B cell (primary cell): ENCODE measurements around the gene FUT7. TPM values are rescaled to one million over a fixed set of nuclear protein-coding genes. Genes with fewer than 3 reads are reported as not detected.

ENCODE experiments used
- ATAC-seq: fragments of 200-7000 bp; cut with Tn5 transposase; one replicate; pipeline ENCODE4 v1.10.0; 2021; ENCODE audit warnings: low read depth, mild to moderate bottlenecking, moderate number of reproducible peaks, moderate library complexity
- CTCF ChIA-PET: fragments of 350-600 bp; sonication (Branson Sonifier 250); formaldehyde crosslinking; loops from one replicate; lab custom pipeline; 2021; ENCODE audit warnings: antibody characterized with exemption, inconsistent platforms; lab: Charles Lee
- POLR2A ChIA-PET: fragments of 350-600 bp; sonication (Branson Sonifier 250); formaldehyde crosslinking; loops from one replicate; lab custom pipeline; 2021; ENCODE audit warnings: antibody characterized with exemption; lab: Charles Lee
- DNase-seq: peaks from one replicate; pipeline ENCODE4 v3.0.0; 2013
- H2AFZ ChIP-seq: 2 replicates; pipeline ENCODE4 v1.6.1; 2012; ENCODE audit warnings: mild to moderate bottlenecking, low read depth, low read length; ENCODE audit not compliant: insufficient read depth, poor library complexity, severe bottlenecking
- H3K27ac ChIP-seq, 2 donors: 1 replicate in 1 of 2; 2 replicates in 1 of 2; pipeline ENCODE4 v1.5.1; 2012 to 2013; ENCODE audit warnings: low read length in 2 of 2, mild to moderate bottlenecking in 2 of 2, moderate library complexity in 1 of 2
- H3K27me3 ChIP-seq, 4 experiments: fragments of 200-600 bp in 1 of 4; sonication (generic) in 1 of 4; replicated peaks in 1 of 4; 1 replicate in 2 of 4; 2 replicates in 2 of 4; pipeline versions ENCODE4 v1.6.1 to v1.7.0; 2013 to 2016; ENCODE audit warnings: low read length in 3 of 4, mild to moderate bottlenecking in 2 of 4, mixed read lengths in 1 of 4, moderate library complexity in 1 of 4; ENCODE audit not compliant: insufficient read depth in 4 of 4, control insufficient read depth in 3 of 4; ENCODE audit errors: control extremely low read depth in 1 of 4
- H3K36me3 ChIP-seq, 2 experiments: replicated peaks in 1 of 2; 1 replicate in 1 of 2; 2 replicates in 1 of 2; pipeline versions ENCODE4 v1.6.1 to v1.7.1; 2013; ENCODE audit warnings: low read length in 1 of 2; ENCODE audit not compliant: insufficient read depth in 2 of 2, control insufficient read depth in 1 of 2; ENCODE audit errors: control extremely low read depth in 1 of 2, extremely low read depth in 1 of 2
- H3K4me1 ChIP-seq, 2 donors: fragments of 200-600 bp in 1 of 2; sonication (generic) in 1 of 2; 1 replicate in 1 of 2; 2 replicates in 1 of 2; pipeline versions ENCODE4 v1.5.1 to v1.6.1; 2013 to 2017; ENCODE audit warnings: low read length in 2 of 2; ENCODE audit not compliant: control insufficient read depth in 2 of 2, insufficient read depth in 2 of 2
- H3K4me2 ChIP-seq: replicated peaks from 2 replicates; pipeline ENCODE3; 2012; ENCODE audit warnings: mild to moderate bottlenecking, low read depth, low read length; ENCODE audit not compliant: poor library complexity, severe bottlenecking
- H3K4me3 ChIP-seq, 5 experiments: fragments of 200-600 bp in 1 of 5; sonication (generic) in 1 of 5; 1 replicate in 3 of 5; 2 replicates in 2 of 5; pipeline versions ENCODE4 v1.5.1 to v1.7.0; 2011 to 2016; ENCODE audit warnings: low read length in 4 of 5, mild to moderate bottlenecking in 4 of 5, low read depth in 2 of 5, control low read depth in 1 of 5, moderate library complexity in 1 of 5; ENCODE audit not compliant: insufficient read depth in 1 of 5; ENCODE audit errors: control extremely low read depth in 1 of 5, extremely low read depth in 1 of 5
- H3K79me2 ChIP-seq: fragments of 200-600 bp; sonication (generic); one replicate; pipeline ENCODE4 v1.6.0; 2016; ENCODE audit warnings: low read length; ENCODE audit not compliant: control insufficient read depth, insufficient read depth
- H3K9ac ChIP-seq: fragments of 200-600 bp; sonication (generic); 2 replicates; pipeline ENCODE4 v1.6.1; 2017; ENCODE audit warnings: mild to moderate bottlenecking, low read length, moderate library complexity
- H3K9me3 ChIP-seq, 3 donors: one replicate each; pipeline versions ENCODE4 v1.6.1 to v1.7.1; 2013; ENCODE audit warnings: low read length in 2 of 3; ENCODE audit not compliant: control insufficient read depth in 2 of 3, insufficient read depth in 1 of 3; ENCODE audit errors: control extremely low read depth in 1 of 3
- H4K20me1 ChIP-seq: 2 replicates; pipeline ENCODE4 v1.6.0; 2012; ENCODE audit warnings: mild to moderate bottlenecking, low read length; ENCODE audit not compliant: insufficient read depth, control insufficient read depth, poor library complexity, severe bottlenecking
- H3K27ac Mint-ChIP-seq: one replicate; pipeline ENCODE4 v1.8.0; 2021; ENCODE audit warnings: mixed read lengths
- H3K27me3 Mint-ChIP-seq: one replicate; pipeline ENCODE4 v1.8.0; 2021; ENCODE audit warnings: mixed read lengths
- H3K4me1 Mint-ChIP-seq: one replicate; pipeline ENCODE4 v1.8.0; 2021; ENCODE audit warnings: mixed read lengths
- H3K4me3 Mint-ChIP-seq: one replicate; pipeline ENCODE4 v1.8.0; 2021; ENCODE audit warnings: mixed read lengths
- H3K9me3 Mint-ChIP-seq: one replicate; pipeline ENCODE4 v1.8.0; 2022; ENCODE audit warnings: mixed read lengths; ENCODE audit not compliant: insufficient read depth
- CTCF ChIP-seq: fragments of 200-600 bp; IDR thresholded peaks from one replicate; pipeline ENCODE4 v1.8.0; 2022; ENCODE audit warnings: antibody characterized with exemption, mild to moderate bottlenecking
- EZH2 ChIP-seq: IDR thresholded peaks from 2 replicates; pipeline ENCODE4 v1.6.1; 2012; ENCODE audit warnings: borderline replicate concordance, low read depth, mild to moderate bottlenecking, moderate library complexity, low read length; ENCODE audit not compliant: insufficient read depth, poor library complexity, severe bottlenecking
- WGBS: methylation state at CpG from one replicate; pipeline ENCODE4 v1.1.5; 2013; ENCODE audit warnings: missing lambda C conversion rate; ENCODE audit not compliant: insufficient coverage; 5-methylcytosine and 5-hydroxymethylcytosine counted together
- intact Hi-C: fragments of 100-400 bp; cut with micrococcal nuclease; formaldehyde crosslinking; loops from one replicate; pipeline ENCODE4 v1.10.0; 2022
- polyA plus RNA-seq: library from polyadenylated mRNA; depleted of rRNA; stranded (reverse); fragments of >200 nt; gene quantifications from 2 replicates; pipeline ENCODE4 v1.2.3, GENCODE V29; 2012
- total RNA-seq, 2 donors: library from RNA; stranded (reverse); fragments of 120-200 nt in 1 of 2; gene quantifications; 1 replicate in 1 of 2; 2 replicates in 1 of 2; pipeline versions ENCODE4 v1.2.3 to v1.2.4, GENCODE V29; 2013 to 2022

FUT7 gene
- total and polyA plus RNA-seq, 2 donors (not counting 1 experiment from before 2014, with no cell fraction given) = 7.3 to 8.2 TPM

- POLR2A ChIA-PET = interaction anchor here (1.1 kb wide), 2 partner anchors 10 to 40 kb away, joined by 3 to 4 read pairs; partner anchors contain the start of gene SAPCD2
- Histone ChIP-seq H3K27me3 (no peaks in the 10 kb centered on the region), H3K4me3 (peak overlapping the region; percentile 3 to 77 (median 64)), H2AFZ (peak overlapping the region; percentile 54), H3K4me1 (peaks cover 70 to 89% of the 10 kb centered on the region in 2 donors), H3K79me2 (peaks cover 12% of the 10 kb centered on the region), H4K20me1 (peaks cover 11% of the 10 kb centered on the region), H3K9ac (peak overlapping the region; percentile 70), H3K9me3 (peaks cover 0 to 7% (median 0%) of the 10 kb centered on the region in 3 donors), H3K4me2 (peak overlapping the region; percentile 100), H3K27ac (peak overlapping the region; percentile 40 to 71), H3K36me3 (no peaks in the 10 kb centered on the region)
- peak overlapping the region; percentile 90 for H3K4me3 Mint-ChIP-seq
- TF ChIP-seq CTCF = no peak
- TF ChIP-seq EZH2 = no peak
- CTCF ChIA-PET = interaction anchor here (1.1 to 5.9 kb wide), 15 partner anchors 14 to 253 kb away, joined by 3 to 49 read pairs (median 10); partner anchors contain the start of genes AJM1, C8G, FBXW5 and NPDC1
- H3K9me3 Mint-ChIP-seq = no peaks in the 10 kb centered on the region
- WGBS = 45% methylated on average over 63 of the region's 65 CpGs
- intact Hi-C loops = loop anchor here (5.0 kb wide), 1 partner anchor 41 kb away; the partner anchor contains the start of gene SAPCD2
- H3K27me3 Mint-ChIP-seq = no peaks in the 10 kb centered on the region
- H3K27ac Mint-ChIP-seq = peak overlapping the region; percentile 91
- ATAC-seq (no peak), DNase-seq (peak; percentile 65)
- H3K4me1 Mint-ChIP-seq = peaks cover 74% of the 10 kb centered on the region
These were observed 1.1 kb downstream of the FUT7 start for GRCh38 chr9:137030538-137031527.
